Stimulated activated naive CD8-positive, alpha-beta T cell treated with anti-CD3 and anti-CD28 coated beads, Interleukin-15, Interleukin-2, amounts not matched to agents 100 ng/mL and 50 ng/mL, for 24 hours (primary cell): ENCODE data around the gene DDC.
A peak's percentile ranks its signal among the peaks of the same experiment; 100 is the strongest.

Experiments
- H3K27ac Mint-ChIP-seq: one replicate; pipeline ENCODE4 v1.8.0; 2021; ENCODE audit warnings: mild to moderate bottlenecking, mixed read lengths
- H3K27me3 Mint-ChIP-seq: one replicate; pipeline ENCODE4 v1.8.0; 2021; ENCODE audit warnings: mixed read lengths
- H3K36me3 Mint-ChIP-seq: one replicate; pipeline ENCODE4 v1.8.0; 2021; ENCODE audit warnings: low read depth, mixed read lengths
- H3K4me1 Mint-ChIP-seq: one replicate; pipeline ENCODE4 v1.8.0; 2021; ENCODE audit warnings: low read depth, mixed read lengths
- H3K4me3 Mint-ChIP-seq: one replicate; pipeline ENCODE4 v1.8.0; 2021; ENCODE audit warnings: mild to moderate bottlenecking, mixed read lengths
- H3K9me3 Mint-ChIP-seq: one replicate; pipeline ENCODE4 v1.8.0; 2021; ENCODE audit warnings: mixed read lengths

DDC gene

GRCh38 chr7:50564640-50565558 is at the start of gene DDC:
TSS of gene DDC (minus strand) at chr7:50565405. CDS start at chr7:50544085, 21,320 bp downstream.
- Mint-ChIP-seq H3K27me3 (no peaks in the 10 kb centered on the region), H3K36me3 (no peaks in the 10 kb centered on the region), H3K4me1 (no peaks in the 10 kb centered on the region), H3K4me3 (no peak within 1 kb of the TSS), H3K9me3 (no peaks in the 10 kb centered on the region), H3K27ac (no peak within 1 kb of the TSS)

- H3K27me3 Mint-ChIP-seq: no peaks in the 10 kb centered on the region
- no peaks in the 10 kb centered on the region for H3K36me3 Mint-ChIP-seq
- no peak overlapping the region for H3K4me3 Mint-ChIP-seq
- H3K4me1 Mint-ChIP-seq: peaks cover 26% of the 10 kb centered on the region
- no peaks in the 10 kb centered on the region for H3K9me3 Mint-ChIP-seq
- no peak overlapping the region for H3K27ac Mint-ChIP-seq
Measured at GRCh38 chr7:50613473-50613872, 48.3 kb upstream of the DDC start.

GRCh38 chr7:50612704-50613103 is 47.5 kb upstream of the DDC start:
- Mint-ChIP-seq H3K36me3 (no peaks in the 10 kb centered on the region), H3K27ac (no peak overlapping the region), H3K9me3 (peaks cover 5% of the 10 kb centered on the region), H3K4me3 (no peak overlapping the region), H3K4me1 (peaks cover 34% of the 10 kb centered on the region), H3K27me3 (no peaks in the 10 kb centered on the region)

GRCh38 chr7:50610521-50611277 is 45.5 kb upstream of the DDC start:
- Mint-ChIP-seq H3K9me3 (peaks cover 5% of the 10 kb centered on the region), H3K4me1 (peaks cover 39% of the 10 kb centered on the region), H3K4me3 (no peak overlapping the region), H3K27ac (peak overlapping the region; percentile 9), H3K36me3 (no peaks in the 10 kb centered on the region), H3K27me3 (no peaks in the 10 kb centered on the region)

GRCh38 chr7:50608196-50608906 is 43.1 kb upstream of the DDC start:
- Mint-ChIP-seq H3K27me3 (no peaks in the 10 kb centered on the region), H3K4me3 (no peak overlapping the region), H3K27ac (no peak overlapping the region), H3K4me1 (peaks cover 39% of the 10 kb centered on the region), H3K9me3 (peaks cover 5% of the 10 kb centered on the region), H3K36me3 (no peaks in the 10 kb centered on the region)

- H3K36me3 Mint-ChIP-seq: no peaks in the 10 kb centered on the region
- H3K27me3 Mint-ChIP-seq: no peaks in the 10 kb centered on the region
- H3K27ac Mint-ChIP-seq: no peak overlapping the region
- no peak overlapping the region for H3K4me3 Mint-ChIP-seq
- H3K4me1 Mint-ChIP-seq: peaks cover 39% of the 10 kb centered on the region
- peaks cover 5% of the 10 kb centered on the region for H3K9me3 Mint-ChIP-seq
Measured at GRCh38 chr7:50607524-50608125, 42.4 kb upstream of the DDC start.

GRCh38 chr7:50605059-50605458 is 39.9 kb upstream of the DDC start:
- H3K36me3 Mint-ChIP-seq: no peaks in the 10 kb centered on the region
- no peaks in the 10 kb centered on the region for H3K27me3 Mint-ChIP-seq
- H3K9me3 Mint-ChIP-seq: peaks cover 5% of the 10 kb centered on the region
- H3K4me3 Mint-ChIP-seq: no peak overlapping the region
- H3K4me1 Mint-ChIP-seq: peaks cover 22% of the 10 kb centered on the region
- H3K27ac Mint-ChIP-seq: no peak overlapping the region

GRCh38 chr7:50603287-50603686 is 38.1 kb upstream of the DDC start:
- H3K9me3 Mint-ChIP-seq: peaks cover 5% of the 10 kb centered on the region
- H3K4me1 Mint-ChIP-seq: peaks cover 11% of the 10 kb centered on the region
- H3K27ac Mint-ChIP-seq: no peak overlapping the region
- no peaks in the 10 kb centered on the region for H3K36me3 Mint-ChIP-seq
- no peak overlapping the region for H3K4me3 Mint-ChIP-seq
- no peaks in the 10 kb centered on the region for H3K27me3 Mint-ChIP-seq

- Mint-ChIP-seq H3K27ac (no peak overlapping the region), H3K4me1 (peaks cover 14% of the 10 kb centered on the region), H3K27me3 (no peaks in the 10 kb centered on the region), H3K36me3 (no peaks in the 10 kb centered on the region), H3K9me3 (no peaks in the 10 kb centered on the region), H3K4me3 (no peak overlapping the region)
Measured at GRCh38 chr7:50599385-50599784, 34.2 kb upstream of the DDC start.

- Mint-ChIP-seq H3K4me3 (no peak overlapping the region), H3K4me1 (peaks cover 17% of the 10 kb centered on the region), H3K36me3 (no peaks in the 10 kb centered on the region), H3K27me3 (no peaks in the 10 kb centered on the region), H3K27ac (no peak overlapping the region), H3K9me3 (no peaks in the 10 kb centered on the region)
Measured at GRCh38 chr7:50598460-50599343, 33.5 kb upstream of the DDC start.

- Mint-ChIP-seq H3K4me1 (peaks cover 17% of the 10 kb centered on the region), H3K27ac (no peak overlapping the region), H3K36me3 (no peaks in the 10 kb centered on the region), H3K9me3 (no peaks in the 10 kb centered on the region), H3K27me3 (no peaks in the 10 kb centered on the region), H3K4me3 (no peak overlapping the region)
Measured at GRCh38 chr7:50596484-50596883, 31.3 kb upstream of the DDC start.

- no peak overlapping the region for H3K27ac Mint-ChIP-seq
- no peak overlapping the region for H3K4me3 Mint-ChIP-seq
- H3K36me3 Mint-ChIP-seq: no peaks in the 10 kb centered on the region
- H3K27me3 Mint-ChIP-seq: no peaks in the 10 kb centered on the region
- no peaks in the 10 kb centered on the region for H3K9me3 Mint-ChIP-seq
- peaks cover 17% of the 10 kb centered on the region for H3K4me1 Mint-ChIP-seq
Measured at GRCh38 chr7:50595491-50596102, 30.4 kb upstream of the DDC start.

GRCh38 chr7:50594734-50595485 is 29.7 kb upstream of the DDC start:
- H3K9me3 Mint-ChIP-seq: no peaks in the 10 kb centered on the region
- no peak overlapping the region for H3K4me3 Mint-ChIP-seq
- peaks cover 17% of the 10 kb centered on the region for H3K4me1 Mint-ChIP-seq
- H3K36me3 Mint-ChIP-seq: no peaks in the 10 kb centered on the region
- no peaks in the 10 kb centered on the region for H3K27me3 Mint-ChIP-seq
- peak overlapping the region; percentile 65 for H3K27ac Mint-ChIP-seq
